ENCODE measurements around the gene ZCCHC10.

Gene ZCCHC10

DNA sequence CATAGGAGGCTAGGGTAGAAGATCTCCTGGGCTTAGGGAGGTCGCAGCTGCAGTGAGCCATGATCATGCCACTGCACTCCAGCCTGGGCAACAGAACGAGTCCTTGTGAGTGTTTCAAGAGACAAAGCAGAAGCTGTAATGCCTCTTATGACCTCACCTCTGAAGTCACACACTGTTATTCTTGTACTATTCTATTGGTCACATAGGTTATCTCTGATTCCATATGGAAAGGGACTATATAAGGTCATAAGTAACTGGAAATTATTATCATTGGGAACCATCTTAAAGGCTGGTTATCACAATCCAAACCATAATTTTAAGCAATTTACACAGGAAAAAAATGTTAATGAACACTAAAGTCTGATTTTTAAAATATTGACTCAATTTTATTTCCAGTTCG, 45.1 kb downstream of the ZCCHC10 start:
- Histone ChIP-seq H3K79me2 (ENCODE audit: insufficient read depth, low read length) (no peaks in the 10 kb centered on the region), H3K9me3 (ENCODE audit: low read length) (no peaks in the 10 kb centered on the region), H3K4me2 (ENCODE audit: low read length) (no peak overlapping the region), H3K9me2 (ENCODE audit: low read depth, low read length) (no peaks in the 10 kb centered on the region), H3K4me1 (ENCODE audit: insufficient read depth, low read length, severe bottlenecking) (no peaks in the 10 kb centered on the region), H3K27me3 (ENCODE audit: insufficient read depth, low read length) (no peaks in the 10 kb centered on the region), H3K4me3 (ENCODE audit: low read depth, low read length, poor library complexity, severe bottlenecking) (no peak overlapping the region), H3F3A (ENCODE audit: insufficient read depth, low read length) (no peaks in the 10 kb centered on the region), H3K36me3 (ENCODE audit: insufficient read depth, low read length) (no peaks in the 10 kb centered on the region), H2AFZ (ENCODE audit: low read length) (no peak overlapping the region), H4K20me1 (ENCODE audit: insufficient read depth, low read length) (no peaks in the 10 kb centered on the region), H3K27ac (ENCODE audit: low read depth, low read length, poor library complexity, severe bottlenecking) (no peak overlapping the region), H3K9ac (ENCODE audit: low read length) (no peak overlapping the region)
- TF ChIP-seq EZH2 (IDR thresholded peaks at IDR 0.05; ENCODE audit: borderline replicate concordance, low read length) = no peak
- TF ChIP-seq, protein P1, sequence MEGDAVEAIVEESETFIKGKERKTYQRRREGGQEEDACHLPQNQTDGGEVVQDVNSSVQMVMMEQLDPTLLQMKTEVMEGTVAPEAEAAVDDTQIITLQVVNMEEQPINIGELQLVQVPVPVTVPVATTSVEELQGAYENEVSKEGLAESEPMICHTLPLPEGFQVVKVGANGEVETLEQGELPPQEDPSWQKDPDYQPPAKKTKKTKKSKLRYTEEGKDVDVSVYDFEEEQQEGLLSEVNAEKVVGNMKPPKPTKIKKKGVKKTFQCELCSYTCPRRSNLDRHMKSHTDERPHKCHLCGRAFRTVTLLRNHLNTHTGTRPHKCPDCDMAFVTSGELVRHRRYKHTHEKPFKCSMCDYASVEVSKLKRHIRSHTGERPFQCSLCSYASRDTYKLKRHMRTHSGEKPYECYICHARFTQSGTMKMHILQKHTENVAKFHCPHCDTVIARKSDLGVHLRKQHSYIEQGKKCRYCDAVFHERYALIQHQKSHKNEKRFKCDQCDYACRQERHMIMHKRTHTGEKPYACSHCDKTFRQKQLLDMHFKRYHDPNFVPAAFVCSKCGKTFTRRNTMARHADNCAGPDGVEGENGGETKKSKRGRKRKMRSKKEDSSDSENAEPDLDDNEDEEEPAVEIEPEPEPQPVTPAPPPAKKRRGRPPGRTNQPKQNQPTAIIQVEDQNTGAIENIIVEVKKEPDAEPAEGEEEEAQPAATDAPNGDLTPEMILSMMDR (IDR thresholded peaks at IDR 0.05; ENCODE audit: low read length) = no peak

DNA sequence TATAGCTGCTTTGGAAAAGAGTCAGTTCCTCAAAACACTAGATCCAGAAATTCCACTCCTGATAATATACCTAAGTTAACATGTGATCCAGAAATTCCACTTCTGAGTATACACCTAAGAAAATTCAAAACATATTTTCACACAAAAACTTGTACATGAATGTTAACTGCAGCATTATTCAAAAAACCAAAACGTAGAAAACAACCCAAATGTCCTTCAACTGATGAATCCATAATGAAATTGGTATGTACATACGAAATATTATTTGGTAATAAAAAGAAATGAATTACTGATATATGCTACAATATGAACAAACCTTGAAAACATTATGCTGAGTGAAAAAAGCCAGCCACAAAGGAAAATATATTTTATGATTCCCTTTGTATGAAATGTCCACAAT, 46.4 kb downstream of the ZCCHC10 start:
- no peak overlapping the region for H2AFZ ChIP-seq (ENCODE audit: low read length)
- no peaks in the 10 kb centered on the region for H3K36me3 ChIP-seq (ENCODE audit: insufficient read depth, low read length)
- TF ChIP-seq, protein P1 (IDR thresholded peaks at IDR 0.05; ENCODE audit: low read length) = no peak
- TF ChIP-seq EZH2 (IDR thresholded peaks at IDR 0.05; ENCODE audit: borderline replicate concordance, low read length) = no peak
- no peak overlapping the region for H3K4me2 ChIP-seq (ENCODE audit: low read length)
- H3K79me2 ChIP-seq (ENCODE audit: insufficient read depth, low read length) = no peaks in the 10 kb centered on the region
- H3K27me3 ChIP-seq (ENCODE audit: insufficient read depth, low read length) = no peaks in the 10 kb centered on the region
- no peaks in the 10 kb centered on the region for H3K9me3 ChIP-seq (ENCODE audit: low read length)
- no peaks in the 10 kb centered on the region for H3F3A ChIP-seq (ENCODE audit: insufficient read depth, low read length)
- no peak overlapping the region for H3K27ac ChIP-seq (ENCODE audit: low read depth, low read length, poor library complexity, severe bottlenecking)
- H4K20me1 ChIP-seq (ENCODE audit: insufficient read depth, low read length) = no peaks in the 10 kb centered on the region
- H3K9ac ChIP-seq (ENCODE audit: low read length) = no peak overlapping the region
- H3K4me3 ChIP-seq (ENCODE audit: low read depth, low read length, poor library complexity, severe bottlenecking) = no peak overlapping the region
- H3K9me2 ChIP-seq (ENCODE audit: low read depth, low read length) = no peaks in the 10 kb centered on the region
- H3K4me1 ChIP-seq (ENCODE audit: insufficient read depth, low read length, severe bottlenecking) = no peaks in the 10 kb centered on the region

GRCh38 chr5:132979367-132979940, 46.9 kb downstream of the ZCCHC10 start:
- H3K79me2 ChIP-seq (ENCODE audit: insufficient read depth, low read length) = no peaks in the 10 kb centered on the region
- no peaks in the 10 kb centered on the region for H3K4me1 ChIP-seq (ENCODE audit: insufficient read depth, low read length, severe bottlenecking)
- H3K9ac ChIP-seq (ENCODE audit: low read length) = no peak overlapping the region
- H3K4me2 ChIP-seq (ENCODE audit: low read length) = no peak overlapping the region
- no peak overlapping the region for H3K27ac ChIP-seq (ENCODE audit: low read depth, low read length, poor library complexity, severe bottlenecking)
- H3K4me3 ChIP-seq (ENCODE audit: low read depth, low read length, poor library complexity, severe bottlenecking) = no peak overlapping the region
- H3K36me3 ChIP-seq (ENCODE audit: insufficient read depth, low read length) = no peaks in the 10 kb centered on the region
- no peaks in the 10 kb centered on the region for H3K27me3 ChIP-seq (ENCODE audit: insufficient read depth, low read length)
- H3K9me3 ChIP-seq (ENCODE audit: low read length) = no peaks in the 10 kb centered on the region
- H3K9me2 ChIP-seq (ENCODE audit: low read depth, low read length) = no peaks in the 10 kb centered on the region
- H2AFZ ChIP-seq (ENCODE audit: low read length) = no peak overlapping the region
- no peaks in the 10 kb centered on the region for H4K20me1 ChIP-seq (ENCODE audit: insufficient read depth, low read length)
- no peaks in the 10 kb centered on the region for H3F3A ChIP-seq (ENCODE audit: insufficient read depth, low read length)
- TF ChIP-seq, protein P1 (IDR thresholded peaks at IDR 0.05; ENCODE audit: low read length) = no peak
- TF ChIP-seq EZH2 (IDR thresholded peaks at IDR 0.05; ENCODE audit: borderline replicate concordance, low read length) = no peak

Measured in OCI-LY1 (cell line).